GM12874 (cell line): Measurements from ENCODE around the gene EIPR1.

Source experiments
- TF ChIP-seq, protein P1 (sequence below): IDR thresholded peaks from 2 replicates; pipeline ENCODE4 v1.5.1; 2011; ENCODE audit warnings: low read depth, mild to moderate bottlenecking, control low read depth, low read length, moderate library complexity; ENCODE audit not compliant: insufficient read depth

EIPR1 gene

DNA sequence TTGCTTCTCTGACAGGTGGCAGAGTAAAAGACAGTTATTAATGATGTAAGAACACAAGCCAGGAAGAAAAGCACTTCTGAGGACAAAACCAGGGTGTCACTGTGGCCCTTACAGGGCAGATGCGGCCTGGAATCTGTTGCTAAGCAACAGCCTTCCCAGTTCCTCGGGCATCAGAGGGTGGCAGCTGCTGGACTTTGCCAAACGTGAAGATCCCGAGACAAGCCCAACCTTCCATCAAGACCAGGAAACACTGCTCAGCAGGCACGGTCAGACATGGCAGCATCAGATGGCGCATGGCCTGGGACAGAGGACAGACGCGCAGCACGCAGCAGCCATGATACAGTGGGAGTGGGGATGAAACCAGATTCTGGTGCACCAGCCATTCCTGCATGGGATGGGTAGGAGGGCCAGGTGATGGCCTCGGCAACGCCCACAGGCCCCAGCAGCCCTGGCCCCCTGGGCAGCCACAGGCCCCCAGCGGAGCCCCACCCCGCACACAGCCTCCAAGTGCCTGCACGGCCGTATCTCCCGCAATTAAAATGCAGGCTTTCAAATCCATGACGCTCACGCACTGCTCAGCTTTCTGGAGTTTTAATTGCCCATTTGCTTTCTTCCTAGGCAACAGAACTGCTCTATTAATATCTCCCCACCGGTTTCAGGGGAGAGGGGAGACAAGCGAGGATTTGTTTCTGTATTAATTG lies 89.0 kb downstream of the EIPR1 start:
- TF ChIP-seq, protein P1, sequence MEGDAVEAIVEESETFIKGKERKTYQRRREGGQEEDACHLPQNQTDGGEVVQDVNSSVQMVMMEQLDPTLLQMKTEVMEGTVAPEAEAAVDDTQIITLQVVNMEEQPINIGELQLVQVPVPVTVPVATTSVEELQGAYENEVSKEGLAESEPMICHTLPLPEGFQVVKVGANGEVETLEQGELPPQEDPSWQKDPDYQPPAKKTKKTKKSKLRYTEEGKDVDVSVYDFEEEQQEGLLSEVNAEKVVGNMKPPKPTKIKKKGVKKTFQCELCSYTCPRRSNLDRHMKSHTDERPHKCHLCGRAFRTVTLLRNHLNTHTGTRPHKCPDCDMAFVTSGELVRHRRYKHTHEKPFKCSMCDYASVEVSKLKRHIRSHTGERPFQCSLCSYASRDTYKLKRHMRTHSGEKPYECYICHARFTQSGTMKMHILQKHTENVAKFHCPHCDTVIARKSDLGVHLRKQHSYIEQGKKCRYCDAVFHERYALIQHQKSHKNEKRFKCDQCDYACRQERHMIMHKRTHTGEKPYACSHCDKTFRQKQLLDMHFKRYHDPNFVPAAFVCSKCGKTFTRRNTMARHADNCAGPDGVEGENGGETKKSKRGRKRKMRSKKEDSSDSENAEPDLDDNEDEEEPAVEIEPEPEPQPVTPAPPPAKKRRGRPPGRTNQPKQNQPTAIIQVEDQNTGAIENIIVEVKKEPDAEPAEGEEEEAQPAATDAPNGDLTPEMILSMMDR = no peak

DNA sequence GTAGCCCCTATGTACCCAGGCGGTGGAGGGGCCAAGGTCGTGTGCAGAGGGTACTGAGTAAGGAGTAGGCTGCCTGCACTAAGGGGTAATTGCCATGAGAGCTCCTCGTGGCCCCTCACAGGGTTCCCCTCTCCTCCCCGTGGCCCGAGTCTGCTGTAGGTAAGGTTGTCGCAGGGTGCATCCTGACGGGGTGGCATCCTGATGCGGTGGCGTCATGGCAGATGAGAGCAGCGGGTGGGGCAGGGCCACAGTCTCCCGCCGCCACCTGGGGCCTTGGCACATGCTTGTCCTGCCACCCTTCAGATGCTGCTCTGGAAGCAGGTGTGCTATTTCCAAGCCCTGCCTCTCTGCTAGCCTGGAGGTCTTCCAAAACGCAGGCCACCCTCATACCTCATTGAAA lies 89.7 kb downstream of the EIPR1 start:
- TF ChIP-seq, protein P1 = no peak

DNA sequence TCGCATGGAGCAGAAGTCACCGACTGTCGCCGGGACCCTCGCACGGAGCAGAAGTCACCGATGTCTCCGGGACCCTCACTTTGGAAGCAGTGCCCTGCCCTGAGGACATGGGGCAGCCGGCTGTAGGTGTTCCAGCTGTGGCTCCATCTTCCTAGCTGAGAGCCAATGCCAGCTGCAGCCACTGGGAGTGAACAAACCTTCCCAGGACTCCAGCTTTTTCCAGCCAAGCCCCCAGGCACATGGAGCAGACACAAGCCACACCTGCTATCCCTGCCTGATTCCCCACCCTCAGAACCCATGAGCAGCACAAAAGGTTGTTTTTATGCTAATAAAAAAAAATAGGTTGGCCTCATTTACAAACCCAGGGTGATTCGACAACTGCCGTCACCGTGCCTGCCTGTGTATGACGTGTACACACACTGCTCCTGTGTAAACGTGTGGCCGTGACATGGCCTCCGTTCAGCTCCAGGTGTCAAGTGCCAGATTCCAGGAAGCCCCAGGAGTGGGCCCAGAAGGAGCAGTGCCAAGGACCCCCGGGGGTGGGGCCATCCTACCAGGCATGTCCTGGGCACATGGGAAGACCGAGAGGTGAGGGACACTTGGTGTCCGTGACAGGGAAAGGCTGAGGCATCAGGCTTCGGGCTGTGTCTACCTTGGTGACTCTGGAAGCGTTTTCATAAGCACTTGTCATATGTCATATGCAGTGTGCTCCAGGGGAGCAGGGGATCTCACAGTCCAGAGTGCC lies 91.5 kb downstream of the EIPR1 start:
- TF ChIP-seq, protein P1 = no peak

DNA sequence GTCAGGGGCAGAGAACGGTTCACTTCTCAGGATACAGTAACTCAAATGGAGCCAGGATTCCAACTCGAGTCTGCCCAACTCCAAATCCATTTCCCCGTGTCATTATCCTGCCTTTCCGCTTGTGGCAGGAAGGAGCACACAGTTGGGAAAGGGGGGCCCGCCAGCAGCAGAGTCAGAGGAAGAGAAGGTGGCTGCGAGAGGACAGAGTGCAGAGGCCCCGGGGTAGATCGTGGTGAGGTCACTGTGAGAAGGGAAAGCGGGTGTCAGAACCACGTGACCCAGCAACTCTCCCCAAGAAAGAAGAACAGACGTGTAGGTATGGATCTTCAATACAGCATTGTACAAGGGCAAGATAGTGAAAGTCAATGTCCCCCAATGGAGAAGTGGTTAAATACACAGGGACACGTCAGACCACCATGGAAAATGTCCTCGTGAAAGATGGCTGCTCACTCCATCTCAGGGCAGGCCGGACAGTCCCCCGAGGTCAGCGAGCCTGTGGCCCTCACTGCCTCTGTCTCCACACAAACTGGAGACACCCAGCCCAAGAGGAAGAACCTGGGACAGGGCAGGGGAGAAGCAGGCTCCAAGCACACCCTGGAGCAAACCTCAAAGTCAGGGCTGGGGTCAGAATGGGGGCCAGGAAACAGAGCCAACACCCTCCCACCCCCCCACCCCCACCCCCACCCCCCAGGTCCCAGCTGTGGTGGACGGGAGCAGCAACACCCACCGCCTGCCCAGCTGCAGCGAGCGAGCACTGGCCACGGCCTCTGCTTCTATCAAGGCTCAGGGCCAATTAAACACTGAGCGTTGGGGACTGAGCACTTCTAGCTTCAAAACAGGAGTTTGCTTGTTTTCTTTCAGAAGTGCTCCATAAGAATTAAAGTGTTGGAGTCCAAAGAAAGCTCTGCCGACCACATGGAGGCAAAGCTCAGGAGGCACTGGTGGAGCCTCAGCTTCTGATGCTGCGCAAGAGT lies 92.7 kb downstream of the EIPR1 start:
- TF ChIP-seq, protein P1 = no peak

DNA sequence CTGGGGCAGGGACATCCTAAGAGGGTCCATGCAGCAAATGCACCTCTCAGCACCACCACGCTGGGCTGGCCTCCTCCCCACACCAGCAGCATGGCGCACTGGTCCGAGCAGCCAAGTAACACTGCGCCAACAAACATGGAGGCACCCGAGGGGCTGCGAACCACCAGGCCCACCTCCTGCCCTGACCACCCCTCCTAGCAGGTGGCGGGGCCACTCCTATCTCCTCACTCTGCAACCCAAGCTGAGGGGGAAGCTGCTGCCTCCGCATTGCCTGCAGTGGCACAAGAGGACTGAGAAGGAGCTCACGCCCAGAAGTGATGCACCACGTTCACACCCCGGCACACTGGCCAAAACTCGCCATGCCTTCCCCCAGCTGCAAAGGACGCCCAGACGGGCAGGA lies 94.4 kb downstream of the EIPR1 start:
- TF ChIP-seq, protein P1 = no peak

DNA sequence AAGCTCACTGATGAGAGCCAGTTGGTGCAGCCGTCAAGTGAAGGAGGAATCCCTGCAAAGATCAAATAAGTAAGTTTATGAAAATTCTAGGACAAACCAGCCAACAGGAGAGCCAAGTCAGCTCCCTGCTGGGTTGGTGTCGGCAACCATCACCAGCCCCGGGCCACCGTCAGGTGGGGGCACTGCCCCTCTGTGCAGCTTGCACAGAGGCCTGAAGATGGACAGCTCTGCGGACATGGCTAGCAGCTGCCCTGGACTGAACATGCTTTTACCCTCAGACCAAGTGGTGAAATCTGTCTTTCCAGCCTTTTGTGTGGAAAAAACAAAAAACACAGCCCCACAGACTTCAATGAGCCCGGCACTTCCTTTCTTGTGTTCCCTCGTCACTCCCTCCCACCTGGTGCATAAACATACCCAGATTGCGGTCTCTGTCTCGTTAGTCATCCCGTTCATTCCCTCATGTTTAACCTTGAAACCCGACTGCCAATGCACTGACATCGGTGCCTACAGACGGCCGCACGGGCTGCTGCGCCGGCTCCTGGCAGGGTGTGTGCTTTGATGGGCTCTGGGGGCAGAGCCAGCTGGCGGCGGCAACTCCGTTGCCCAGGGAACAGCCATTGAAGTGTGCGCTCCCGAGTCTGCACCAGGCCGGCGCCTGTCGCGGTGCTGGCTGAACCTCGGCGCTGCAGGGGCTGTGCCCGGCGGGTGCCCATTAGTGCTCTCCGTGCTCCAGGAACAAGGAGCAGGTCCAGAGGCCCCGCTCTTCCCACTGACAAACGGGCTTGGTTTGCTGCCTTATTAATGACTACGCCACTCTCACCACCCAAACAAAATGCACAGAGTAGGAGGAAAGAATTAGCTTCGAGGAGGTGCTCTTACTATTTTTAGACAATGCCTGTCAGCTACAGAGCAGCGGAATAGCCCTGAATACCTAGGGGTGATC lies 95.3 kb downstream of the EIPR1 start:
- TF ChIP-seq, protein P1 = no peak
